Endothelial cell of umbilical vein (primary cell): ENCODE measurements around the gene COL4A2. TPM values are rescaled to one million over a fixed set of nuclear protein-coding genes. Genes with fewer than 3 reads are reported as not detected.

ENCODE experiments used
- BruUV-seq: library from RNA; stranded (reverse); fragments of 400-500 nt; replicated peaks from 2 replicates; lab custom pipeline; 2021; lab: Mats Ljungman, UMichigan
- CTCF ChIA-PET: fragments of 300-600, 350-600 bp; sonication (Branson Sonifier 250); formaldehyde crosslinking; loops from one replicate; lab custom pipeline; 2021; ENCODE audit warnings: antibody characterized with exemption, inconsistent platforms; lab: Charles Lee
- POLR2A ChIA-PET: fragments of 300-600, 350-600 bp; sonication (Branson Sonifier 250); formaldehyde crosslinking; loops from one replicate; lab custom pipeline; 2021; ENCODE audit warnings: antibody characterized with exemption, inconsistent platforms; lab: Charles Lee
- DNase-seq: peaks from one replicate; pipeline ENCODE4 v3.0.0-alpha.2; 2011; ENCODE audit warnings: low read depth, low spot score
- FAIRE-seq: peaks from 2 replicates; lab custom pipeline; 2011; peaks lifted over from hg19 to GRCh38; lab: Jason Lieb, UNC
- H2AFZ ChIP-seq: 2 replicates; pipeline ENCODE4 v1.6.0; 2012; ENCODE audit warnings: low read depth, low read length, control low read depth, inconsistent platforms
- H3K27ac ChIP-seq: 2 replicates; pipeline ENCODE4 v1.5.1; 2011; ENCODE audit warnings: low read depth, mild to moderate bottlenecking, control low read depth, low read length, moderate library complexity; ENCODE audit not compliant: insufficient read depth
- H3K27me3 ChIP-seq, 2 experiments: 2 replicates each; pipeline versions ENCODE4 v1.6.0 to v1.6.1; 2011; ENCODE audit warnings: low read length in 2 of 2, mixed read lengths in 1 of 2; ENCODE audit not compliant: control insufficient read depth in 2 of 2, insufficient read depth in 2 of 2
- H3K36me3 ChIP-seq, 2 experiments: 2 replicates in 1 of 2; 3 replicates in 1 of 2; pipeline ENCODE4 v1.5.1; 2011; ENCODE audit warnings: low read length in 2 of 2, mild to moderate bottlenecking in 1 of 2, moderate library complexity in 1 of 2; ENCODE audit not compliant: control insufficient read depth in 2 of 2, insufficient read depth in 2 of 2; ENCODE audit errors: extremely low read depth in 1 of 2
- H3K4me1 ChIP-seq: 3 replicates; pipeline ENCODE4 v1.5.1; 2011; ENCODE audit warnings: mild to moderate bottlenecking, low read length; ENCODE audit not compliant: control insufficient read depth, insufficient read depth; ENCODE audit errors: extremely low read depth
- H3K4me2 ChIP-seq: 2 replicates; pipeline ENCODE4 v1.6.1; 2011; ENCODE audit warnings: low read length, control low read depth, mixed read lengths; ENCODE audit not compliant: insufficient read depth
- H3K4me3 ChIP-seq, 3 experiments: fragments of 200-600 bp in 1 of 3; sonication (generic), shearing (Covaris generic) in 1 of 3; replicated peaks in 1 of 3; 2 replicates each; pipeline ENCODE4 v1.5.1; 2011 to 2016; ENCODE audit warnings: control low read depth in 3 of 3, low read length in 3 of 3, mild to moderate bottlenecking in 2 of 3, inconsistent platforms in 1 of 3, low read depth in 1 of 3, moderate library complexity in 1 of 3; ENCODE audit not compliant: insufficient read depth in 1 of 3
- H3K79me2 ChIP-seq: 2 replicates; pipeline ENCODE4 v1.6.0; 2012; ENCODE audit warnings: low read length, inconsistent platforms; ENCODE audit not compliant: control insufficient read depth, insufficient read depth
- H3K9ac ChIP-seq: replicated peaks from 2 replicates; pipeline ENCODE3; 2011; ENCODE audit warnings: low read length, control low read depth; ENCODE audit not compliant: insufficient read depth; ENCODE audit errors: extremely low read depth
- H3K9me1 ChIP-seq: replicated peaks from 3 replicates; pipeline ENCODE4 v1.6.0; 2011; ENCODE audit warnings: mild to moderate bottlenecking, low read length; ENCODE audit not compliant: control insufficient read depth, insufficient read depth; ENCODE audit errors: extremely low read depth
- H3K9me3 ChIP-seq: replicated peaks from 2 replicates; pipeline ENCODE4 v1.5.1; 2012; ENCODE audit warnings: low read length, inconsistent platforms; ENCODE audit not compliant: control insufficient read depth, insufficient read depth
- H4K20me1 ChIP-seq: replicated peaks from 2 replicates; pipeline ENCODE3; 2011; ENCODE audit warnings: mild to moderate bottlenecking, low read length; ENCODE audit not compliant: control insufficient read depth, insufficient read depth; ENCODE audit errors: extremely low read depth
- EZH2 ChIP-seq: IDR thresholded peaks from 2 replicates; pipeline ENCODE4 v1.6.1; 2012; ENCODE audit warnings: borderline replicate concordance, low read depth, mild to moderate bottlenecking, moderate library complexity, low read length, inconsistent platforms; ENCODE audit not compliant: severe bottlenecking
- FOS ChIP-seq: IDR thresholded peaks from 2 replicates; pipeline ENCODE4 v1.6.1; 2011; ENCODE audit warnings: mild to moderate bottlenecking, low read length, moderate library complexity, borderline replicate concordance; ENCODE audit not compliant: insufficient read depth
- GATA2 ChIP-seq: IDR thresholded peaks from 2 replicates; pipeline ENCODE4 v1.7.0; 2011; ENCODE audit warnings: low read depth, mild to moderate bottlenecking, moderate library complexity, mixed read lengths, low read length; ENCODE audit not compliant: insufficient read length, insufficient read depth
- JUN ChIP-seq: IDR thresholded peaks from 2 replicates; pipeline ENCODE4 v1.6.1; 2011; ENCODE audit warnings: borderline replicate concordance, low read depth; ENCODE audit not compliant: insufficient read length, insufficient read depth
- MYC ChIP-seq: IDR thresholded peaks from one replicate; pipeline ENCODE4 v1.6.1; 2011; ENCODE audit warnings: mild to moderate bottlenecking, low read depth, low read length
- POLR2A ChIP-seq: IDR thresholded peaks from 2 replicates; pipeline ENCODE4 v1.6.1; 2012; ENCODE audit warnings: low read depth, mild to moderate bottlenecking, control low read depth, low read length
- POLR2AphosphoS5 ChIP-seq: IDR thresholded peaks from 2 replicates; pipeline ENCODE4 v1.6.1; 2012; ENCODE audit warnings: low read depth, mild to moderate bottlenecking, control low read depth, low read length, moderate library complexity; ENCODE audit not compliant: insufficient read depth
- dilution Hi-C: fragments of 300-500 bp; cut with MboI; formaldehyde crosslinking; loops from one replicate; pipeline ENCODE4 v1.15.0; 2019; ENCODE audit warnings: low sequenced_read_pairs; ENCODE audit not compliant: extremely low pct_ligation_motif_present
- intact Hi-C: fragments of 100-400 bp; cut with micrococcal nuclease; formaldehyde crosslinking; loops from one replicate; pipeline ENCODE4 v1.10.0; 2022
- polyA plus RNA-seq, 4 experiments: library from polyadenylated mRNA; depleted of rRNA in 3 of 4; stranded (reverse) in 3 of 4; unstranded in 1 of 4; fragments of >200 nt; gene quantifications; 2 replicates each; pipeline versions ENCODE4 v1.2.1 to v1.2.3, GENCODE V29; 2011 to 2012; ENCODE audit warnings: missing spikeins in 1 of 4
- total RNA-seq: library from RNA; stranded (reverse); gene quantifications from 2 replicates; pipeline ENCODE4 v1.2.3, GENCODE V29; 2021
- TF ChIP-seq, protein P1 (sequence below), 2 donors: IDR thresholded peaks; 1 replicate in 1 of 2; 2 replicates in 1 of 2; pipeline ENCODE4 v1.5.1; 2011; ENCODE audit warnings: low read length in 2 of 2, mild to moderate bottlenecking in 2 of 2, moderate library complexity in 2 of 2, control low read depth in 1 of 2, inconsistent platforms in 1 of 2, low read depth in 1 of 2; ENCODE audit not compliant: insufficient read depth in 1 of 2; ENCODE audit errors: extremely low read depth in 1 of 2
- TF ChIP-seq, protein P2 (sequence below): IDR thresholded peaks from 2 replicates; pipeline ENCODE4 v1.6.1; 2011; ENCODE audit not compliant: insufficient read depth, insufficient read length

Gene COL4A2
- total and polyA plus RNA-seq, 2 donors (not counting 3 experiments of a cell fraction or from before 2014, with no cell fraction given) = 792 to 940 TPM

DNA sequence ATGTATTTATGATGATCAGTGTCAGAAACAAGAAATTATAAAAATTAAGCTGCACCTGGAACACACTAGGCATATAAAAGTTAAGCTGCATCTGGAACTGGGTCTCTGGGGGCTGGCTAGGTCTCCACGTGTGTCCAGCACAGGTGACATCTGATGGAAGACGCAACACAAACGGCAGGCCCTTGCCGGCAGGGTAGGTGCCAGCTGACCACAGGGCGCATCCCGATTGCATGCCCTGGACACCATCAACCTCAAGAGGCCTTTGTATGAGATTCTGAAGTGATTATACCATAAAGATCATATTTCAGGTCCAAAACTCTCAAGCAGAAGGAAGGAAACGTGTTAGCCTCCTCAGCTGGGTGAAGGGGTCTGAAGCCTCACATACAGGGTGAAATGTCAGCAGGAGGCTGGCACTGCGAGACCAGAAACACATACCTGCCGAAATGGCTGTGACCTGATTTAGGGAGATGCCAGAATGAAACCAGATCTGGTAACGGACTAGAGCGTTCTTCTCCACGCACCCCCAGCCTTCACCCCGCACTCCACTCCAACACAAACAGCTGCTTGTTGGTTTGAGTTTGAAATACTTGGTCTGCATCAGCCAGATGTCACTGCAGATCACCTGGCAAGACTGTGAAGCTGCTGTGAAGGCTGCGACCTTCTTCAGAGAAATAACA is 37.4 kb upstream of the COL4A2 start:
- ChIA-PET POLR2A (no interaction called here), CTCF (no interaction called here)
- H3K27ac ChIP-seq = no peak overlapping the region
- no TSS peak for BruUV-seq
- H3K9me1 ChIP-seq = no peaks in the 10 kb centered on the region
- FAIRE-seq (no peak), DNase-seq (no peak)
- intact Hi-C loops (no loop called here), dilution Hi-C loops (no loop called here)
- no peak overlapping the region for H2AFZ ChIP-seq
- H3K9ac ChIP-seq = no peak overlapping the region
- no peak overlapping the region for H3K4me3 ChIP-seq
- TF ChIP-seq MYC = no peak
- TF ChIP-seq, protein P1, sequence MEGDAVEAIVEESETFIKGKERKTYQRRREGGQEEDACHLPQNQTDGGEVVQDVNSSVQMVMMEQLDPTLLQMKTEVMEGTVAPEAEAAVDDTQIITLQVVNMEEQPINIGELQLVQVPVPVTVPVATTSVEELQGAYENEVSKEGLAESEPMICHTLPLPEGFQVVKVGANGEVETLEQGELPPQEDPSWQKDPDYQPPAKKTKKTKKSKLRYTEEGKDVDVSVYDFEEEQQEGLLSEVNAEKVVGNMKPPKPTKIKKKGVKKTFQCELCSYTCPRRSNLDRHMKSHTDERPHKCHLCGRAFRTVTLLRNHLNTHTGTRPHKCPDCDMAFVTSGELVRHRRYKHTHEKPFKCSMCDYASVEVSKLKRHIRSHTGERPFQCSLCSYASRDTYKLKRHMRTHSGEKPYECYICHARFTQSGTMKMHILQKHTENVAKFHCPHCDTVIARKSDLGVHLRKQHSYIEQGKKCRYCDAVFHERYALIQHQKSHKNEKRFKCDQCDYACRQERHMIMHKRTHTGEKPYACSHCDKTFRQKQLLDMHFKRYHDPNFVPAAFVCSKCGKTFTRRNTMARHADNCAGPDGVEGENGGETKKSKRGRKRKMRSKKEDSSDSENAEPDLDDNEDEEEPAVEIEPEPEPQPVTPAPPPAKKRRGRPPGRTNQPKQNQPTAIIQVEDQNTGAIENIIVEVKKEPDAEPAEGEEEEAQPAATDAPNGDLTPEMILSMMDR (IDR thresholded peaks at IDR 0.05; ENCODE audit: extremely low read depth in 1 of 2, insufficient read depth in 1 of 2, low read depth in 1 of 2, low read length in 2 of 2) = no peak
- TF ChIP-seq, protein P2, sequence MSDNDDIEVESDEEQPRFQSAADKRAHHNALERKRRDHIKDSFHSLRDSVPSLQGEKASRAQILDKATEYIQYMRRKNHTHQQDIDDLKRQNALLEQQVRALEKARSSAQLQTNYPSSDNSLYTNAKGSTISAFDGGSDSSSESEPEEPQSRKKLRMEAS = no peak
- TF ChIP-seq FOS = no peak
- no peak for TF ChIP-seq EZH2
- no peak for TF ChIP-seq GATA2
- TF ChIP-seq POLR2AphosphoS5 = no peak
- no peak for TF ChIP-seq JUN
- no peak for TF ChIP-seq POLR2A
- no peaks in the 10 kb centered on the region for H3K27me3 ChIP-seq
- peaks cover 29% of the 10 kb centered on the region for H3K4me1 ChIP-seq
- no peak overlapping the region for H3K4me2 ChIP-seq
- H3K36me3 ChIP-seq = peaks cover 6 to 8% of the 10 kb centered on the region in 2 experiments
- H4K20me1 ChIP-seq = peaks cover 15% of the 10 kb centered on the region
- H3K9me3 ChIP-seq = no peaks in the 10 kb centered on the region
- H3K79me2 ChIP-seq = peaks cover 48% of the 10 kb centered on the region
